Nephron progenitor cell (in vitro differentiated cells): Measurements from ENCODE around the gene NKX2-2.

Source experiments
- DNase-seq: peaks from one replicate; pipeline ENCODE4 v3.0.0; 2021
- H3K27ac Mint-ChIP-seq: 2 replicates; pipeline ENCODE4 v1.8.0; 2021; ENCODE audit warnings: mild to moderate bottlenecking, moderate library complexity, mixed read lengths
- H3K27me3 Mint-ChIP-seq: 2 replicates; pipeline ENCODE4 v1.8.0; 2021; ENCODE audit warnings: mild to moderate bottlenecking, low read depth, mixed read lengths; ENCODE audit not compliant: poor library complexity
- H3K36me3 Mint-ChIP-seq: 2 replicates; pipeline ENCODE4 v1.8.0; 2021; ENCODE audit warnings: low read depth, mixed read lengths
- H3K4me1 Mint-ChIP-seq: 2 replicates; pipeline ENCODE4 v1.8.0; 2021; ENCODE audit warnings: mixed read lengths
- H3K4me3 Mint-ChIP-seq: 2 replicates; pipeline ENCODE4 v1.8.0; 2021; ENCODE audit warnings: mild to moderate bottlenecking, moderate library complexity, mixed read lengths
- H3K9me3 Mint-ChIP-seq: 2 replicates; pipeline ENCODE4 v1.8.0; 2021; ENCODE audit warnings: mild to moderate bottlenecking, moderate library complexity, mixed read lengths
- TF ChIP-seq, protein P1 (sequence below): fragments of 200-600 bp; sonication (generic); IDR thresholded peaks from 2 replicates; pipeline ENCODE4 v1.5.0; 2021; ENCODE audit warnings: antibody characterized with exemption

NKX2-2 gene

DNA sequence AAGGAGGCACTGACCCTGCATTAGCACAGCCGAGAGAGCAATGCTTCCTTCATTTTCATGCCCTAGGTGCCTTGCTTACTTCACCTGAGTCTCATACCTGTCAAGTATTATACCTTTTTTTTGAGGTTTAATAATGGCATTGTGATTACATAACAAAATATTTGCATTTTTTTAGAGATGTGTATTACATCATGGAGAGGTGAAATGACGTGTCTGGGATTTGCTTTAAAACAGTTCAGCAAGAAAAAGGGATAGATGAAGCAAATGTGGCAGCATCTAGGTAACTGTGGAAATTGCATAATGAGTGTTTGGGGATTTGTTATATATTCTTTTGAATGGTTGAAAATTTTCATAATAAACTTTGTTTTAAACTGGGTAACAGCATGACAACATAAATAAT, 48.9 kb downstream of the NKX2-2 start:
- DNase-seq, result no peak
- H3K36me3 Mint-ChIP-seq, result no peaks in the 10 kb centered on the region
- H3K27ac Mint-ChIP-seq, result no peak overlapping the region
- H3K4me3 Mint-ChIP-seq, result no peak overlapping the region
- H3K9me3 Mint-ChIP-seq, result peaks cover 8% of the 10 kb centered on the region
- TF ChIP-seq, protein P1, sequence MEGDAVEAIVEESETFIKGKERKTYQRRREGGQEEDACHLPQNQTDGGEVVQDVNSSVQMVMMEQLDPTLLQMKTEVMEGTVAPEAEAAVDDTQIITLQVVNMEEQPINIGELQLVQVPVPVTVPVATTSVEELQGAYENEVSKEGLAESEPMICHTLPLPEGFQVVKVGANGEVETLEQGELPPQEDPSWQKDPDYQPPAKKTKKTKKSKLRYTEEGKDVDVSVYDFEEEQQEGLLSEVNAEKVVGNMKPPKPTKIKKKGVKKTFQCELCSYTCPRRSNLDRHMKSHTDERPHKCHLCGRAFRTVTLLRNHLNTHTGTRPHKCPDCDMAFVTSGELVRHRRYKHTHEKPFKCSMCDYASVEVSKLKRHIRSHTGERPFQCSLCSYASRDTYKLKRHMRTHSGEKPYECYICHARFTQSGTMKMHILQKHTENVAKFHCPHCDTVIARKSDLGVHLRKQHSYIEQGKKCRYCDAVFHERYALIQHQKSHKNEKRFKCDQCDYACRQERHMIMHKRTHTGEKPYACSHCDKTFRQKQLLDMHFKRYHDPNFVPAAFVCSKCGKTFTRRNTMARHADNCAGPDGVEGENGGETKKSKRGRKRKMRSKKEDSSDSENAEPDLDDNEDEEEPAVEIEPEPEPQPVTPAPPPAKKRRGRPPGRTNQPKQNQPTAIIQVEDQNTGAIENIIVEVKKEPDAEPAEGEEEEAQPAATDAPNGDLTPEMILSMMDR, result no peak
- H3K4me1 Mint-ChIP-seq, result no peaks in the 10 kb centered on the region
- H3K27me3 Mint-ChIP-seq, result peaks cover 26% of the 10 kb centered on the region
